Measurements from ENCODE around the gene SETD2. TPM values are rescaled to one million over a fixed set of nuclear protein-coding genes. Genes with fewer than 3 reads are reported as not detected.

Gene SETD2
- total RNA-seq, 1 experiment from 2014 or later = 60.2 TPM

- H4K20me1 ChIP-seq (ENCODE audit: insufficient read depth, low read depth, low read length) = peaks cover 68% of the 10 kb centered on the region
- H3K9ac ChIP-seq (ENCODE audit: low read length) = 0 out of 2 replicates have a peak overlapping the region, but pooled peaks have one; percentile 31
- peak; percentile 45 for DNase-seq
- peak overlapping the region; percentile 92 for H3K27ac ChIP-seq (ENCODE audit: low read length)
- H2AFZ ChIP-seq (ENCODE audit: low read length) = no peak overlapping the region
- H3K9me2 ChIP-seq (replicated peaks; ENCODE audit: insufficient read depth, low read length) = no peaks in the 10 kb centered on the region
- no peaks in the 10 kb centered on the region for H3K27me3 ChIP-seq (ENCODE audit: low read length)
- H3K79me2 ChIP-seq (ENCODE audit: low read length) = peaks cover 84% of the 10 kb centered on the region
- H3K9me3 ChIP-seq (ENCODE audit: low read length) = no peaks in the 10 kb centered on the region
- H3K36me3 ChIP-seq (ENCODE audit: insufficient read depth, low read length) = peaks cover 35% of the 10 kb centered on the region
- no peak overlapping the region for H3K4me3 ChIP-seq (ENCODE audit: low read length)
- peaks cover 82% of the 10 kb centered on the region for H3K4me1 ChIP-seq (ENCODE audit: low read length)
- H3K4me2 ChIP-seq (ENCODE audit: low read depth, low read length, poor library complexity, severe bottlenecking) = peak overlapping the region; percentile 12
These were observed 197.1 kb downstream of the SETD2 start for GRCh38 chr3:46966811-46967210.

Small RNA genes within 50 kb of the gene (small RNA-seq; reads per million reads assigned to genes)
- gene MRPL57P3 = not detected

Other genes with a start within 250 kb of the SETD2 start
- 40.2 and 83.5 TPM in 2 replicates for gene CCDC12, start 187.4 kb downstream of the SETD2 start, total RNA-seq (2014; rRNA removed; shearing (Covaris generic); ENCODE audit: low replicate concordance)
- gene NBEAL2, start 184.4 kb downstream of the SETD2 start, total RNA-seq (2014; rRNA removed; shearing (Covaris generic); ENCODE audit: low replicate concordance) = 60.5 and 133 TPM in 2 replicates
- gene KIF9, start 118.7 kb upstream of the SETD2 start, total RNA-seq (2014; rRNA removed; shearing (Covaris generic); ENCODE audit: low replicate concordance) = 8.3 and 21.1 TPM in 2 replicates
- 15.6 and 33.0 TPM in 2 replicates for gene KLHL18, start 118.8 kb upstream of the SETD2 start, total RNA-seq (2014; rRNA removed; shearing (Covaris generic); ENCODE audit: low replicate concordance)
- 7.9 and 25.5 TPM in 2 replicates for gene PTPN23, start 216.9 kb upstream of the SETD2 start, total RNA-seq (2014; rRNA removed; shearing (Covaris generic); ENCODE audit: low replicate concordance)

All from Karpas-422 (cell line).